HEK293 (cell line): ENCODE results near the gene FBN2.

Source experiments
- CTCF ChIA-PET: fragments of 350-600 bp; formaldehyde crosslinking; extraction: SDS; loops from one replicate; lab custom pipeline; 2021; ENCODE audit warnings: antibody characterized with exemption; lab: Yijun Ruan, JAX
- POLR2A ChIA-PET: fragments of 300-600 bp; formaldehyde crosslinking; extraction: SDS; loops from one replicate; lab custom pipeline; 2020; ENCODE audit warnings: antibody characterized with exemption, inconsistent platforms; lab: Yijun Ruan, JAX
- H3K27ac ChIP-seq: fragments of 200-500 bp; sonication (Bioruptor generic); 2 replicates; pipeline ENCODE4 v1.5.1; 2014; ENCODE audit warnings: low read depth, low read length, control low read depth, inconsistent platforms; ENCODE audit errors: extremely low read depth
- H3K36me3 ChIP-seq, 2 experiments: fragments of 200-500 bp in 1 of 2; sonication (Bioruptor generic) in 1 of 2; 1 replicate in 1 of 2; 2 replicates in 1 of 2; pipeline ENCODE4 v1.5.1; 2014 to 2017; ENCODE audit warnings: inconsistent platforms in 2 of 2, low read length in 2 of 2; ENCODE audit not compliant: control insufficient read depth in 2 of 2, insufficient read depth in 1 of 2
- H3K4me1 ChIP-seq: fragments of 200-500 bp; sonication (Bioruptor generic); 2 replicates; pipeline ENCODE4 v1.5.1; 2014; ENCODE audit warnings: mild to moderate bottlenecking, low read length, inconsistent platforms; ENCODE audit not compliant: control insufficient read depth, insufficient read depth
- H3K4me3 ChIP-seq: 2 replicates; pipeline ENCODE4 v1.5.1; 2011; ENCODE audit warnings: low read depth, mild to moderate bottlenecking, control low read depth, low read length, moderate library complexity
- H3K9me3 ChIP-seq: fragments of 200-500 bp; sonication (Bioruptor generic); 2 replicates; pipeline ENCODE4 v1.5.1; 2014; ENCODE audit warnings: low read depth, low read length, inconsistent platforms; ENCODE audit not compliant: control insufficient read depth, insufficient read depth
- BCL11B ChIP-seq: fragments of 450-650 bp; formaldehyde crosslinking; IDR thresholded peaks from 2 replicates; pipeline ENCODE4 v1.5.1; 2016; ENCODE audit warnings: low read depth, missing biosample characterization, missing genetic modification characterization
- GLI2 ChIP-seq: fragments of 450-650 bp; formaldehyde crosslinking; IDR thresholded peaks from 2 replicates; pipeline ENCODE4; 2017; ENCODE audit warnings: missing biosample characterization, missing genetic modification characterization, low read depth, borderline replicate concordance
- GLIS2 ChIP-seq: fragments of 450-650 bp; formaldehyde crosslinking; IDR thresholded peaks from 2 replicates; pipeline ENCODE4 v1.5.1; 2016; ENCODE audit warnings: missing biosample characterization, missing genetic modification characterization
- MYNN ChIP-seq: fragments of 450-650 bp; formaldehyde crosslinking; IDR thresholded peaks from 2 replicates; pipeline ENCODE4 v1.5.1; 2016; ENCODE audit warnings: missing biosample characterization, missing genetic modification characterization, borderline replicate concordance
- OVOL3 ChIP-seq: fragments of 450-650 bp; formaldehyde crosslinking; IDR thresholded peaks from 2 replicates; pipeline ENCODE4 v1.5.1; 2016; ENCODE audit warnings: missing biosample characterization, missing genetic modification characterization
- PRDM1 ChIP-seq: fragments of 450-650 bp; formaldehyde crosslinking; IDR thresholded peaks from 2 replicates; pipeline ENCODE4; 2016; ENCODE audit warnings: missing biosample characterization, missing genetic modification characterization
- ZBTB17 ChIP-seq: fragments of 450-650 bp; formaldehyde crosslinking; IDR thresholded peaks from 2 replicates; pipeline ENCODE4 v1.5.1; 2016; ENCODE audit warnings: missing biosample characterization, missing genetic modification characterization
- ZBTB8A ChIP-seq: fragments of 450-650 bp; formaldehyde crosslinking; IDR thresholded peaks from 2 replicates; pipeline ENCODE4 v1.5.1; 2016; ENCODE audit warnings: missing biosample characterization, missing genetic modification characterization
- ZFP37 ChIP-seq: fragments of 450-650 bp; formaldehyde crosslinking; IDR thresholded peaks from 2 replicates; pipeline ENCODE4 v1.5.1; 2016; ENCODE audit warnings: missing biosample characterization, missing genetic modification characterization
- ZFP41 ChIP-seq: fragments of 450-650 bp; formaldehyde crosslinking; IDR thresholded peaks from 2 replicates; pipeline ENCODE4 v1.5.1; 2016; ENCODE audit warnings: missing biosample characterization, missing genetic modification characterization, borderline replicate concordance
- ZIC2 ChIP-seq: fragments of 450-650 bp; formaldehyde crosslinking; IDR thresholded peaks from 2 replicates; pipeline ENCODE4 v1.5.1; 2016; ENCODE audit warnings: missing biosample characterization, missing genetic modification characterization
- ZNF121 ChIP-seq: fragments of 450-650 bp; formaldehyde crosslinking; IDR thresholded peaks from 2 replicates; pipeline ENCODE4 v1.5.1; 2016; ENCODE audit warnings: missing biosample characterization, missing genetic modification characterization
- ZNF138 ChIP-seq: fragments of 450-650 bp; formaldehyde crosslinking; IDR thresholded peaks from 2 replicates; pipeline ENCODE4 v1.5.1; 2016; ENCODE audit warnings: missing biosample characterization, missing genetic modification characterization, borderline replicate concordance
- ZNF169 ChIP-seq: fragments of 450-650 bp; formaldehyde crosslinking; IDR thresholded peaks from 2 replicates; pipeline ENCODE4 v1.5.1; 2016; ENCODE audit warnings: missing biosample characterization, missing genetic modification characterization
- ZNF175 ChIP-seq: fragments of 450-650 bp; formaldehyde crosslinking; IDR thresholded peaks from 2 replicates; pipeline ENCODE4 v1.5.1; 2016; ENCODE audit warnings: missing biosample characterization, missing genetic modification characterization
- ZNF416 ChIP-seq: fragments of 450-650 bp; formaldehyde crosslinking; IDR thresholded peaks from 2 replicates; pipeline ENCODE4 v1.5.1; 2016; ENCODE audit warnings: missing biosample characterization, missing genetic modification characterization
- ZNF426 ChIP-seq: fragments of 450-650 bp; formaldehyde crosslinking; IDR thresholded peaks from 2 replicates; pipeline ENCODE4 v1.5.1; 2017; ENCODE audit warnings: missing biosample characterization, missing genetic modification characterization, mild to moderate bottlenecking, inconsistent platforms, moderate library complexity
- ZNF433 ChIP-seq: fragments of 450-650 bp; formaldehyde crosslinking; IDR thresholded peaks from 2 replicates; pipeline ENCODE4 v1.5.1; 2016; ENCODE audit warnings: missing biosample characterization, missing genetic modification characterization, low read depth
- ZNF48 ChIP-seq: fragments of 450-650 bp; formaldehyde crosslinking; IDR thresholded peaks from 2 replicates; pipeline ENCODE4 v1.5.1; 2016; ENCODE audit warnings: missing biosample characterization, missing genetic modification characterization
- ZNF501 ChIP-seq: fragments of 450-650 bp; formaldehyde crosslinking; IDR thresholded peaks from 2 replicates; pipeline ENCODE4 v1.5.1; 2016; ENCODE audit warnings: missing biosample characterization, missing genetic modification characterization
- ZNF544 ChIP-seq: fragments of 450-650 bp; formaldehyde crosslinking; IDR thresholded peaks from 2 replicates; pipeline ENCODE4 v1.5.0; 2017; ENCODE audit warnings: missing biosample characterization, missing genetic modification characterization
- ZNF555 ChIP-seq: fragments of 450-650 bp; formaldehyde crosslinking; conservative IDR thresholded peaks from 2 replicates; pipeline ENCODE4 v1.5.1; 2017; ENCODE audit warnings: missing biosample characterization, mild to moderate bottlenecking, missing genetic modification characterization, inconsistent platforms
- ZNF624 ChIP-seq: fragments of 450-650 bp; formaldehyde crosslinking; IDR thresholded peaks from 2 replicates; pipeline ENCODE4 v1.5.1; 2017; ENCODE audit warnings: missing biosample characterization, missing genetic modification characterization
- ZNF626 ChIP-seq: fragments of 450-650 bp; sonication (Bioruptor Pico); formaldehyde crosslinking; IDR thresholded peaks from 2 replicates; pipeline ENCODE4 v1.5.1; 2018; ENCODE audit warnings: missing biosample characterization, missing genetic modification characterization, inconsistent platforms
- ZNF701 ChIP-seq: fragments of 450-650 bp; formaldehyde crosslinking; IDR thresholded peaks from 2 replicates; pipeline ENCODE4 v1.5.1; 2016; ENCODE audit warnings: missing biosample characterization, missing genetic modification characterization
- ZNF785 ChIP-seq: fragments of 450-650 bp; formaldehyde crosslinking; IDR thresholded peaks from 2 replicates; pipeline ENCODE4 v1.5.1; 2016; ENCODE audit warnings: missing biosample characterization, missing genetic modification characterization
- ZSCAN18 ChIP-seq: fragments of 450-650 bp; formaldehyde crosslinking; IDR thresholded peaks from 2 replicates; pipeline ENCODE4 v1.5.1; 2016; ENCODE audit warnings: missing biosample characterization, missing genetic modification characterization
- TF ChIP-seq, protein P1 (sequence below): fragments of 450-650 bp; formaldehyde crosslinking; IDR thresholded peaks from 2 replicates; pipeline ENCODE4 v1.5.1; 2016; ENCODE audit warnings: missing biosample characterization, missing genetic modification characterization
- TF ChIP-seq, protein P2 (sequence below): fragments of 450-650 bp; formaldehyde crosslinking; IDR thresholded peaks from 2 replicates; pipeline ENCODE4 v1.5.1; 2016; ENCODE audit warnings: missing biosample characterization, missing genetic modification characterization, low read depth
- TF ChIP-seq, protein P3 (sequence below): fragments of 450-650 bp; formaldehyde crosslinking; IDR thresholded peaks from 2 replicates; pipeline ENCODE4 v1.5.1; 2016; ENCODE audit warnings: missing biosample characterization, missing genetic modification characterization, low read depth
- TF ChIP-seq, protein P4 (sequence below): fragments of 450-650 bp; formaldehyde crosslinking; IDR thresholded peaks from 2 replicates; pipeline ENCODE4; 2016; ENCODE audit warnings: missing biosample characterization, missing genetic modification characterization

The FBN2 gene

GRCh38 chr5:128349044-128349858, 188.8 kb downstream of the FBN2 start:
- ChIA-PET CTCF (interaction anchor here (0.8 kb wide), 1 partner anchor 18 kb away, joined by 3 read pairs; no protein-coding TSS in a partner anchor), POLR2A (no interaction called here)
- H3K36me3 ChIP-seq: peaks cover 34 to 38% of the 10 kb centered on the region in 2 experiments
- no peak overlapping the region for H3K4me3 ChIP-seq
- H3K9me3 ChIP-seq: no peaks in the 10 kb centered on the region
- peak overlapping the region; percentile 19; the same call in 1 of the 2 replicates for H3K27ac ChIP-seq
- peaks cover 19% of the 10 kb centered on the region for H3K4me1 ChIP-seq
- TF ChIP-seq ZNF175 (no peak), ZSCAN18 (tag by site-specific recombination) (no peak), ZNF433 (tag by site-specific recombination) (no peak), ZFP41 (tag by site-specific recombination) (no peak), ZNF426 (tag by site-specific recombination) (no peak), OVOL3 (no peak), BCL11B (tag by site-specific recombination) (no peak), ZNF544 (tag by site-specific recombination) (no peak), ZNF121 (tag by site-specific recombination) (no peak), ZNF48 (tag by site-specific recombination) (no peak), GLIS2 (tag by site-specific recombination) (no peak), ZNF501 (tag by site-specific recombination) (no peak), ZNF785 (tag by site-specific recombination) (no peak), ZFP37 (tag by site-specific recombination) (no peak), ZNF624 (tag by site-specific recombination) (no peak), ZNF138 (no peak), ZNF416 (tag by site-specific recombination) (no peak), MYNN (tag by site-specific recombination) (no peak), ZNF555 (tag by site-specific recombination) (no peak), ZNF701 (no peak), ZNF626 (no peak), ZNF169 (tag by site-specific recombination) (no peak), ZIC2 (tag by site-specific recombination) (0 out of 2 replicates have a peak, but pooled peaks have one; percentile 13), GLI2 (tag by site-specific recombination) (no peak), PRDM1 (tag by site-specific recombination) (no peak), ZBTB8A (no peak; the same call in 1 of the 2 replicates), ZBTB17 (tag by site-specific recombination) (peak; percentile 69)
- TF ChIP-seq, protein P1, sequence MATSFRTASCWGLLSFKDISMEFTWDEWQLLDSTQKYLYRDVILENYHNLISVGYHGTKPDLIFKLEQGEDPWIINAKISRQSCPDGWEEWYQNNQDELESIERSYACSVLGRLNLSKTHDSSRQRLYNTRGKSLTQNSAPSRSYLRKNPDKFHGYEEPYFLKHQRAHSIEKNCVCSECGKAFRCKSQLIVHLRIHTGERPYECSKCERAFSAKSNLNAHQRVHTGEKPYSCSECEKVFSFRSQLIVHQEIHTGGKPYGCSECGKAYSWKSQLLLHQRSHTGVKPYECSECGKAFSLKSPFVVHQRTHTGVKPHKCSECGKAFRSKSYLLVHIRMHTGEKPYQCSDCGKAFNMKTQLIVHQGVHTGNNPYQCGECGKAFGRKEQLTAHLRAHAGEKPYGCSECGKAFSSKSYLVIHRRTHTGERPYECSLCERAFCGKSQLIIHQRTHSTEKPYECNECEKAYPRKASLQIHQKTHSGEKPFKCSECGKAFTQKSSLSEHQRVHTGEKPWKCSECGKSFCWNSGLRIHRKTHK (tag by site-specific recombination): no peak
- TF ChIP-seq, protein P2, sequence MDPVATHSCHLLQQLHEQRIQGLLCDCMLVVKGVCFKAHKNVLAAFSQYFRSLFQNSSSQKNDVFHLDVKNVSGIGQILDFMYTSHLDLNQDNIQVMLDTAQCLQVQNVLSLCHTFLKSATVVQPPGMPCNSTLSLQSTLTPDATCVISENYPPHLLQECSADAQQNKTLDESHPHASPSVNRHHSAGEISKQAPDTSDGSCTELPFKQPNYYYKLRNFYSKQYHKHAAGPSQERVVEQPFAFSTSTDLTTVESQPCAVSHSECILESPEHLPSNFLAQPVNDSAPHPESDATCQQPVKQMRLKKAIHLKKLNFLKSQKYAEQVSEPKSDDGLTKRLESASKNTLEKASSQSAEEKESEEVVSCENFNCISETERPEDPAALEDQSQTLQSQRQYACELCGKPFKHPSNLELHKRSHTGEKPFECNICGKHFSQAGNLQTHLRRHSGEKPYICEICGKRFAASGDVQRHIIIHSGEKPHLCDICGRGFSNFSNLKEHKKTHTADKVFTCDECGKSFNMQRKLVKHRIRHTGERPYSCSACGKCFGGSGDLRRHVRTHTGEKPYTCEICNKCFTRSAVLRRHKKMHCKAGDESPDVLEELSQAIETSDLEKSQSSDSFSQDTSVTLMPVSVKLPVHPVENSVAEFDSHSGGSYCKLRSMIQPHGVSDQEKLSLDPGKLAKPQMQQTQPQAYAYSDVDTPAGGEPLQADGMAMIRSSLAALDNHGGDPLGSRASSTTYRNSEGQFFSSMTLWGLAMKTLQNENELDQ (tag by site-specific recombination): no peak
- TF ChIP-seq, protein P3, sequence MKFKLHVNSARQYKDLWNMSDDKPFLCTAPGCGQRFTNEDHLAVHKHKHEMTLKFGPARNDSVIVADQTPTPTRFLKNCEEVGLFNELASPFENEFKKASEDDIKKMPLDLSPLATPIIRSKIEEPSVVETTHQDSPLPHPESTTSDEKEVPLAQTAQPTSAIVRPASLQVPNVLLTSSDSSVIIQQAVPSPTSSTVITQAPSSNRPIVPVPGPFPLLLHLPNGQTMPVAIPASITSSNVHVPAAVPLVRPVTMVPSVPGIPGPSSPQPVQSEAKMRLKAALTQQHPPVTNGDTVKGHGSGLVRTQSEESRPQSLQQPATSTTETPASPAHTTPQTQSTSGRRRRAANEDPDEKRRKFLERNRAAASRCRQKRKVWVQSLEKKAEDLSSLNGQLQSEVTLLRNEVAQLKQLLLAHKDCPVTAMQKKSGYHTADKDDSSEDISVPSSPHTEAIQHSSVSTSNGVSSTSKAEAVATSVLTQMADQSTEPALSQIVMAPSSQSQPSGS (tag by site-specific recombination): no peak
- TF ChIP-seq, protein P4, sequence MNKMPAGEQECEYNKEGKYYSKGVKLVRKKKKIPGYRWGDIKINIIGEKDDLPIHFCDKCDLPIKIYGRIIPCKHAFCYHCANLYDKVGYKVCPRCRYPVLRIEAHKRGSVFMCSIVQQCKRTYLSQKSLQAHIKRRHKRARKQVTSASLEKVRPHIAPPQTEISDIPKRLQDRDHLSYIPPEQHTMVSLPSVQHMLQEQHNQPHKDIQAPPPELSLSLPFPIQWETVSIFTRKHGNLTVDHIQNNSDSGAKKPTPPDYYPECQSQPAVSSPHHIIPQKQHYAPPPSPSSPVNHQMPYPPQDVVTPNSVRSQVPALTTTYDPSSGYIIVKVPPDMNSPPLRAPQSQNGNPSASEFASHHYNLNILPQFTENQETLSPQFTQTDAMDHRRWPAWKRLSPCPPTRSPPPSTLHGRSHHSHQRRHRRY: no peak
